Natural killer cell treated with Interleukin-12 subunit alpha and Interleukin-12 subunit beta and Interleukin-15 and Interleukin-18, amount 100 ng/mL, for 72 hours (primary cell): Measurements from ENCODE around the gene OR52N2. TPM values are rescaled to one million over a fixed set of nuclear protein-coding genes. Genes with fewer than 3 reads are reported as not detected.
A peak's percentile ranks its signal among the peaks of the same experiment; 100 is the strongest.

Experiments used
- ATAC-seq, 2 donors: fragments of 150-1000 bp; cut with Tn5 transposase in 1 of 2; sonication (Bioruptor Pico), chemical (Tn5 transposase) in 1 of 2; 2 replicates each; pipeline ENCODE4 v1.10.0; 2021
- DNase-seq: peaks from one replicate; pipeline ENCODE4 v3.0.0; 2022; ENCODE audit warnings: low spot score
- H3K27ac Mint-ChIP-seq, 2 donors: 1 replicate in 1 of 2; 2 replicates in 1 of 2; pipeline ENCODE4 v1.8.0; 2022; ENCODE audit warnings: mixed read lengths in 2 of 2, mild to moderate bottlenecking in 1 of 2, moderate library complexity in 1 of 2
- H3K27me3 Mint-ChIP-seq, 2 donors: 1 replicate in 1 of 2; 2 replicates in 1 of 2; pipeline ENCODE4 v1.8.0; 2022; ENCODE audit warnings: mixed read lengths in 2 of 2
- H3K36me3 Mint-ChIP-seq: one replicate; pipeline ENCODE4 v1.8.0; 2022; ENCODE audit warnings: mixed read lengths
- H3K4me1 Mint-ChIP-seq, 2 donors: 1 replicate in 1 of 2; 2 replicates in 1 of 2; pipeline ENCODE4 v1.8.0; 2022; ENCODE audit warnings: low read depth in 2 of 2, mixed read lengths in 2 of 2, mild to moderate bottlenecking in 1 of 2
- H3K4me3 Mint-ChIP-seq: one replicate; pipeline ENCODE4 v1.8.0; 2022; ENCODE audit warnings: mixed read lengths
- H3K9me3 Mint-ChIP-seq: 2 replicates; pipeline ENCODE4 v1.8.0; 2022; ENCODE audit warnings: mixed read lengths
- total RNA-seq, 2 donors: library from RNA; stranded (reverse); gene quantifications; one replicate each; pipeline ENCODE4 v1.2.3, GENCODE V29; 2022

OR52N2 gene
- total RNA-seq: not detected

DNA sequence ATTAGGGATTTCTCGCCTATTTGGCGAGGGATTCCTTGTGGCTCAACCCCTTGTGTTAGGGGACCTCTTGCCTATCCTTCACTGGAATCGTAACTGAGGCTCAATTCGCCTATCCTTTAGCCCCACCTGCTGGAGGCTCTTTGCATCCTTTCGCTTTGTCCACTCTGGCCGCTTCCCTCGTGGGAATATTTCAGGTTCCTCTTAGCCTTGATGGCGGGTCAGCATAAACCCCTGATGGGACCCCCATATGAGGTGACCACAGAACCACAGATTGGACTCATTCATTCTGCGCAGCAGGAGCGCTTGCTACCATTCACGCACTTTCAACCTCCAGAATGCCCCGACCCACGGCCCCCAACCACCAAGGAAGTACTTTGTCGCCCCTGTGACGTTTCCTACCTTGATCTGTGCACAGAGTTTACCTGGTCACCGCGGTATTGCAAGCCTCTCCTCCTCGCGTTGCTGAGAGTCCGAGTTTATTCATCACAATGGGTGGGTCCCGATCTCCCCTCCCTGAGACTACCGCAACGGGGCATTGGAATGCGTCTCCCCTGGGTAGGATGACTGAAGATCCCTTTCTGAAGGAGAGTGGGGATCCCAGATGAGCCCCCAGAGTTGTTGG, at the start of gene OR52N2:
Gene OR52N2, plus strand, starts transcription at position 425 of the 622 bp plus-strand sequence. CDS start 11,412 bp downstream, outside the sequence.
- Mint-ChIP-seq H3K27me3 (peaks cover 31 to 37% of the 10 kb centered on the region in 2 donors), H3K36me3 (no peaks in the 10 kb centered on the region), H3K27ac (peak within 1 kb of the TSS in 1 of 2 donors; percentile 50), H3K4me3 (peak within 1 kb of the TSS; percentile 87), H3K9me3 (no peaks in the 10 kb centered on the region), H3K4me1 (peaks cover 12 to 13% of the 10 kb centered on the region in 2 donors)
- ATAC-seq: peak; percentile 83 to 87
- DNase-seq: peak; percentile 68

- no peaks in the 10 kb centered on the region for H3K4me1 Mint-ChIP-seq
- no peak overlapping the region for H3K27ac Mint-ChIP-seq
- H3K36me3 Mint-ChIP-seq: no peaks in the 10 kb centered on the region
- ATAC-seq: no peak
- no peaks in the 10 kb centered on the region for H3K9me3 Mint-ChIP-seq
- H3K27me3 Mint-ChIP-seq: peaks cover under 1 to 7% of the 10 kb centered on the region in 2 donors
- DNase-seq: no peak
- no peak overlapping the region for H3K4me3 Mint-ChIP-seq
Measured at GRCh38 chr11:5767056-5767455, 41.7 kb upstream of the OR52N2 start.

GRCh38 chr11:5783255-5783654, 25.5 kb upstream of the OR52N2 start, which contains the start of gene OR52N5:
Gene OR52N5, minus strand, starts transcription at chr11:5783355. Its CDS starts 4,721 bp downstream, at chr11:5778634.
- Mint-ChIP-seq H3K27ac (no peak within 1 kb of the TSS), H3K27me3 (peaks cover 13 to 37% of the 10 kb centered on the region in 2 donors), H3K36me3 (no peaks in the 10 kb centered on the region), H3K9me3 (no peaks in the 10 kb centered on the region), H3K4me1 (peaks cover 0 to 5% of the 10 kb centered on the region in 2 donors), H3K4me3 (no peak within 1 kb of the TSS)
- ATAC-seq (no peak), DNase-seq (no peak)

DNA sequence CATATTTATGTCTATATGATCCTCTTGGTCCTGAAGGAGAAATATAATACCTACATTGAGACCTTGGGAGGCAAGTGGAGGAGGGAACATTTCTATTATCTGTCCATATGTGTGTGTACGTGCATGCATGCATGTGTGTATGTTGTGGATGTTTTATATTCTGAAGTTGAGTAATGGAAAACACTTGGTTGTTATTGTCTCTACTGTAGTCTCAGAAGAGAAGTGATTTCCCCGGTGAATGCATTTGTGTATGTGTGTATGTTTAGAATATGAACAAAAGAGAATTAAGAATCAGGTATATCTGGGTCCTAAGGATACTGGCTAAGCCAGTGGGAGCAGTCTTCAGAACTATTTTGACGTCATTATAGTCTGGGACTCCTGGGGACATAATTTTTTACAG, 17.6 kb upstream of the OR52N2 start, which contains the start of gene OR52N1:
Gene OR52N1, minus strand, starts transcription at position 101 of the 400 bp plus-strand sequence. CDS start 2,449 bp downstream, outside the sequence.
- Mint-ChIP-seq H3K4me1 (peaks cover 0 to 6% of the 10 kb centered on the region in 2 donors), H3K36me3 (no peaks in the 10 kb centered on the region), H3K27ac (no peak within 1 kb of the TSS), H3K9me3 (no peaks in the 10 kb centered on the region), H3K27me3 (peaks cover 15 to 18% of the 10 kb centered on the region in 2 donors), H3K4me3 (no peak within 1 kb of the TSS)
- ATAC-seq: no peak
- no peak for DNase-seq

GRCh38 chr11:5796541-5796940, 12.2 kb upstream of the OR52N2 start:
- ATAC-seq: no peak
- Mint-ChIP-seq H3K27ac (no peak overlapping the region), H3K4me3 (no peak overlapping the region), H3K4me1 (no peaks in the 10 kb centered on the region), H3K9me3 (no peaks in the 10 kb centered on the region), H3K36me3 (no peaks in the 10 kb centered on the region), H3K27me3 (peaks cover 25 to 34% of the 10 kb centered on the region in 2 donors)
- DNase-seq: no peak

- Mint-ChIP-seq H3K4me1 (peaks cover 7 to 8% of the 10 kb centered on the region in 2 donors), H3K4me3 (no peak overlapping the region), H3K36me3 (peaks cover 7% of the 10 kb centered on the region), H3K9me3 (no peaks in the 10 kb centered on the region), H3K27me3 (peaks cover 34 to 36% of the 10 kb centered on the region in 2 donors), H3K27ac (no peak overlapping the region)
- DNase-seq: no peak
- no peak for ATAC-seq
Measured at GRCh38 chr11:5803982-5804381, 4.7 kb upstream of the OR52N2 start.

DNA sequence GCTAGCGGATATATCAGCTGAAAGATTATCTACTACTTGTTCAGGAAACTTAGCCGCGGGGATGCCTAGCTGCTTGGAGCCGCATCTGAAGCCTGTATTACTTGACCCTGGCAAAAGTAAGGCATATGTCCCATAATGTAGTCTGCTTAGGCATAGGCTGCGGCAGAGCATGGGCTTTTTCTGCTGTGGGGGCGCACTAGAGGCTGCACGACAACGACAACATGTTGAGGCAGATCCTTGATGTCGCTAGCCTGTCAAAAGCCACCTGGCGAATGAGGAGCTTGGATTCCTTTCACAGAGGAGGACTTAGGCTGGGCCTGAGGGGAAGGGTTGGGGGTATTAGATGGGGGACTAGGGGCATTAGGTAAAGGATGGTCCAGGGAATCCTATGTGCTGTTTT, 1.1 kb upstream of the OR52N2 start:
- H3K36me3 Mint-ChIP-seq: peaks cover 7% of the 10 kb centered on the region
- H3K4me3 Mint-ChIP-seq: no peak overlapping the region
- no peak overlapping the region for H3K27ac Mint-ChIP-seq
- H3K9me3 Mint-ChIP-seq: no peaks in the 10 kb centered on the region
- no peak for ATAC-seq
- DNase-seq: no peak
- H3K27me3 Mint-ChIP-seq: peaks cover 35 to 46% of the 10 kb centered on the region in 2 donors
- peaks cover 12 to 13% of the 10 kb centered on the region in 2 donors for H3K4me1 Mint-ChIP-seq

DNA sequence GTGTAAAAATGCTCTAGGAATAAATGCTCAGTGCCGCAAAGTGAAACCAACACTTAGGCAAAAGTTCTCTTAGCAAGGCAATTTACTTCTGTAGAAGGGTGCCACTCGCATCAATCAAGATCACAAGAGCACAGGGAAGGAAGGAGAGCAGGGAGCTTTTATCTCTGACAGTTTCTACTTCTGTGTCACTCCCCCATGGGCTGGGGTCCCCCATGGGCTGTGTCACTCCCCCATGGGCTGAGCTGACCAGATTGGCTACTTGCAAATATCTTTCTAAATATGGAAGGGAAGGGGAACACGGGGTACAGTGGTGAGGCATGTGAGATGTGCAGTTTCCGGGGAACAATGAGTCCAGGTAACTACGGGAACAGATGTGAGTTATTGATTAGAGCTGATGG, 397 bp downstream of the OR52N2 start:
- Mint-ChIP-seq H3K4me1 (peaks cover 12 to 13% of the 10 kb centered on the region in 2 donors), H3K9me3 (no peaks in the 10 kb centered on the region), H3K36me3 (no peaks in the 10 kb centered on the region), H3K4me3 (peak overlapping the region; percentile 87), H3K27ac (peak overlapping the region in 1 of 2 donors; percentile 50), H3K27me3 (peaks cover 30 to 34% of the 10 kb centered on the region in 2 donors)
- ATAC-seq (peak in 1 of 2 donors; percentile 20), DNase-seq (no peak)

DNA sequence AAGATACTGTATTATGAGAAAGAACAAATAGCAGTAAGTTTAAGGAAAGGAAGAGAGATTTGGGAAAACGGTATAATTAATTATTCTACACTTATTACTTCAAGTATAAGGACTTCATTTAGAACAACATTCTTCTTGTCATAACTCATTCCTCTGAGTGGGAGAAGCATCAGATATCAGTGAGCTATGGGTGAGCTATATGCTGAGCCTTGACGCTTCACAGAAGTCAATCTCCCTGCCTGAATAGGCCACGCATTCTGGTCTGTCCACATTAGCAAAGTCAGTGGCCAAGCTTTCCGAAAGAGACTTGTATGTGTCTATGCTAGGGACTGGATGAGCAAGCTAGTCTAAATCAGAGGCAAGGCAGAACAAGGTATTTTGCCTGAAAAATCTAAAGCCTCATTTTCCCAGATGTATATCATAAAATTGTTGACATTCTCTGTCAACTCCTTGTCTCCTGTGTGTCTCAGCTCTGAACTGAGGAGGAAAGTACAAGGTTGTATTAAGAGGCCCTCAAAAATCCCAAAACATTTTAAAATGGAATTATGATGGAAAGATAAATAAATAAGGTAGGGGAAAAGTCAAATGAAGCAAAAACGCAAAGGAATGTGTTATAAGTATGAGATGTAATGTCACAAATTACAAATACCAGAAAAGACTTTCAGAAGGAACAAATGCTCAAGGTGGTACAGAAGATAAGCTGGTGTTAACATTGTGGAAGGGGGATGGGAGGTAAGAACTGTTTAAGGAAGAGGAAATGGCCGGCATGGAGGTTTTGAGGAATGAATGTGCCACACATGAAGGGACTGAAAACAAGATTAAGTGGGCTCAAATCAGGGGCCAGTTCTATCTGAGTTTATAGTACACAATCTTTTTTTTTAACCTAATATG, 1.4 kb downstream of the OR52N2 start:
- H3K27ac Mint-ChIP-seq: no peak overlapping the region

DNA sequence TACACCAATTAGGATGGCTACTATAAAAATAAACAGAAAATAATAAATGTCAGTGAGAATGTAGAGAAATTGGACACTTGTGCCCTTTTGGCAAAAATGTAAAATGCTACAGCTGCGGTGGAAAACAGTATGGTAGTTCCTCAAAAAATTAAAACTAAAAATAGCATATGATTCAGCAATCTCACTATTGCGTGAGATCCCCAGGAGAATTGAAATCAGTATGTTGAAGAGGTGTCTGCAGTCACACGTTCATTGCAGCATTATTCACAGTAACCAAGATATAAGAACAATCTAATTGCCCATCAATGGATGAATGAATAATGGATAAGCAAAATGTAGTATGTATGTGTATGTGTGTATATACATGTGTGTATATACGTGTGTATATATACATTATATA, 6.8 kb downstream of the OR52N2 start:
- no peak overlapping the region for H3K27ac Mint-ChIP-seq
- peaks cover 6 to 7% of the 10 kb centered on the region in 2 donors for H3K4me1 Mint-ChIP-seq
- H3K9me3 Mint-ChIP-seq: no peaks in the 10 kb centered on the region
- no peak overlapping the region for H3K4me3 Mint-ChIP-seq
- ATAC-seq: no peak
- peaks cover 6 to 10% of the 10 kb centered on the region in 2 donors for H3K27me3 Mint-ChIP-seq
- H3K36me3 Mint-ChIP-seq: no peaks in the 10 kb centered on the region
- no peak for DNase-seq

More for the DNA sequence above, 1.4 kb downstream of the OR52N2 start:
- DNase-seq (no peak), ATAC-seq (no peak)
- H3K9me3 Mint-ChIP-seq: no peaks in the 10 kb centered on the region
- peaks cover 12 to 13% of the 10 kb centered on the region in 2 donors for H3K4me1 Mint-ChIP-seq
- no peaks in the 10 kb centered on the region for H3K36me3 Mint-ChIP-seq
- no peak overlapping the region for H3K4me3 Mint-ChIP-seq
- H3K27me3 Mint-ChIP-seq: peaks cover 25 to 29% of the 10 kb centered on the region in 2 donors

DNA sequence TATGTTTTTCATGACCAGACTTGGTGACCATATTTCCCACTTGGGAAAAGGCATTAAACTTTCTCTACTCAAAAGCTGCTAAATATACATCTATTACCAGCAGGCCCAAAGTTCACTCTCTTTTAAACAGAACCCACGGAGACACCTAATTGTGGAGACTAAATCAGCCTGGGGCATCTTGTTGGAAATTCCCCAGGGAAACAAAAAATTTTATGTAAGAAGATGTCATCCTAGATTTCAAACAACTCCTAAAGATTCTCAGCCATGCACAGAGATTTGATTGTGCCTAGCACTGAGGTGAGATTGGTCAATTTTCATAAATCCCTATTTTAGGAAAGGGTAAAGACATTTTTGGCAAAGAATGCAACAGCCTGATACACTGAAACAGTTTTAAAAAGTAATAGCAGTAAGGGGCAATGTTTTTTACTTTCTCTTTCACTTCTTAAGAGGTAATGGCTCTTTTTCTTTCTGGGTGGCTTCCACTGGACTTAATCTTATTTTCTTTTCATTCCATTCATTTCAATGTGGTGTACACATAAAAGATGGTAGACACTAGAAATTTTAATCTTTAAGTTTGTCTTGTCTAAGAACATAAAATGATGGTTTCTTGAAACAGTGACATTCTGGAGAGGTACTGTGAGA, 9.6 kb downstream of the OR52N2 start:
- H3K9me3 Mint-ChIP-seq: no peaks in the 10 kb centered on the region
- DNase-seq: no peak
- H3K4me1 Mint-ChIP-seq: peaks cover 6 to 7% of the 10 kb centered on the region in 2 donors
- no peak for ATAC-seq
- H3K27me3 Mint-ChIP-seq: peaks cover 0 to 5% of the 10 kb centered on the region in 2 donors
- H3K27ac Mint-ChIP-seq: peak overlapping the region; percentile 12 to 69
- no peaks in the 10 kb centered on the region for H3K36me3 Mint-ChIP-seq
- peak overlapping the region; percentile 43 for H3K4me3 Mint-ChIP-seq

DNA sequence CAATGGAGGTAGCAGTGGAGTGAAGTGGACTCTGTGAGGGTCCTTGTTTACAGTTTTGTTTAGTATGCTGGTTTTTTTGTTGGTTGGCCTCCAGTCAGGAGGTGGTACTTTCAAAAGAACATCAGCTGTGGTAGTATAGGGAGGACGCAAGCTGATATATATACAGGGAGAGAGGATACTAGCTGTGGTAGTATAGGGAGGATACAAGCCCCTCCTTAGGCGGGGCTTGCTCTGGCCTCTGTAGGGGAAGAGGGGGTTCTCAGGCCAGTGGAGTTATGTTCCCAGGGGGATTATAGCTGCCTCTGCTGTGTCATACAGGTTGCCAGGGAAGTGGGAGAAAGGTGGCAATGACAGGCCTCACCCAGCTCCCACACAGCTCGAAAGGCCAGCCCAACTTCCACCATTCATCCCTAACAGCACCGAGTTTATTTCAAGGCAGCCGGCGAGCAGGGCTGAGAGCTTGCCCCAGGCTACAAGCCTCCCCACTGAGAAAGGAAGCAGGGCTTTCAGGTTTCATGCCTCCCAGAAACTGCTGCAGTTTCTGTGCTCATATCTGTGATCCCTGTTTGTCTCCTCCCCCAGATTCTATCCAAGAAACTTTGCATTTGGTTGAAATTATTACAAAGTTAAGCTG, 22.6 kb downstream of the OR52N2 start:
- Mint-ChIP-seq H3K4me1 (no peaks in the 10 kb centered on the region), H3K36me3 (no peaks in the 10 kb centered on the region), H3K27me3 (peaks cover 2 to 24% of the 10 kb centered on the region in 2 donors), H3K27ac (no peak overlapping the region), H3K9me3 (no peaks in the 10 kb centered on the region), H3K4me3 (no peak overlapping the region)
- ATAC-seq (peak in 1 of 2 donors; percentile 20), DNase-seq (no peak)

DNA sequence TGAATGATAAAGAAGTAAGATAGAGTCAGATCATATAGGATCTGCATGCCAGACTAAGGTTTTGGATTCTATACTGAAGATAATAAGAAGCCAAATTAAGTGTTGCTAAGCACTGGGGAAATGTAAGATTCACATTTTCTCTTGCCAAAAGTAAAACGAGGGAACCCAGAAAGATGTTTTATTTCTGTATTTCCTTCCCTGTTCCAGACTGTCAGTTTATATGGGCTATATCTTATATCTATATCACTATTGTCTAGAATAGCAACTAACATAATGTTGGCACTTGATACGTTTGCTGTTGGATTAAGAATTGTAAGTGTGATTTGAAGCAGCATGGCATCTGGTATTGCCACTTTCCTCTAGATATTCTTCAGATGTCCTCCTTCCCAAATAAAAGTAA, 24.7 kb downstream of the OR52N2 start:
- DNase-seq: no peak
- Mint-ChIP-seq H3K4me3 (no peak overlapping the region), H3K27me3 (peaks cover 4 to 46% of the 10 kb centered on the region in 2 donors), H3K9me3 (peaks cover 2% of the 10 kb centered on the region), H3K36me3 (no peaks in the 10 kb centered on the region), H3K27ac (no peak overlapping the region), H3K4me1 (no peaks in the 10 kb centered on the region)
- ATAC-seq: no peak
